Measurements from ENCODE around the gene CTNND2. TPM values are rescaled to one million over a fixed set of nuclear protein-coding genes. Genes with fewer than 3 reads are reported as not detected.

The CTNND2 gene
- total RNA-seq, 1 experiment from 2014 or later = 7.0 TPM

DNA sequence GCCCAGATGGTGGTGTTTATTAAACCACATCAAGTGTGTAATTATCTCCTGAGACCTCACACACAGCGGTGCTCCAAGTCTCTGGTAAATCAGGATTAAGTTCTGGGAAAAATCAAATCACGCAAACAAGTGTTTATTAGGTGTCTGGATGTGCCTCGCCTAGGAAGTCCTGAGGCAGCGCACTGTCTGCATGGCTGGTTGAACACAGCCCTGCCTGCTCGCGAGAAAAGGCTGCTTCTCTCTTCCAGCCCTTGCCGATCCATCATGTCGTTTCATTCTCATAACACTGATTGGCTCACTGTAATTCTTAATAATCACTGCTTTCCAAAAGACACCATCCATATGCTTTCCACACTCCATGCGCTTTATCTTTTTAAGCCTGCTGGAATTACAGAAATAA, 913.6 kb downstream of the CTNND2 start:
- H3K23me2 ChIP-seq (ENCODE audit: insufficient read length, low read depth, low read length, poor library complexity, severe bottlenecking) = no peaks in the 10 kb centered on the region
- H3T11ph ChIP-seq (ENCODE audit: low read length) = no peak overlapping the region
- no peak for TF ChIP-seq CTCF (conservative IDR thresholded peaks at IDR 0.05)
- H3K36me3 Mint-ChIP-seq (ENCODE audit: insufficient read depth in 1 of 3, low read depth in 3 of 3) = 0 out of 7 replicates have a peak, but pooled peaks cover 0 to 6% (median 0%) of the 10 kb centered on the region in 3 experiments
- H4K20me1 ChIP-seq (ENCODE audit: control insufficient read depth, insufficient read depth, insufficient read length) = no peaks in the 10 kb centered on the region
- no peak overlapping the region for H4K5ac ChIP-seq (ENCODE audit: insufficient read length, low read depth, low read length)
- no peaks in the 10 kb centered on the region for H3K9me3 ChIP-seq (ENCODE audit: control insufficient read depth, low read depth, low read length)
- H3K9ac ChIP-seq (ENCODE audit: extremely low read depth, insufficient read length, low read length) = no peak overlapping the region
- no peaks in the 10 kb centered on the region for H3K79me1 ChIP-seq (ENCODE audit: insufficient read depth, low read depth, low read length, poor library complexity, severe bottlenecking)
- peaks cover 0 to 2% of the 10 kb centered on the region in 2 experiments; a peak in 2 of 5 replicates for H3K9me3 Mint-ChIP-seq
- no peak overlapping the region for H4K91ac ChIP-seq (ENCODE audit: insufficient read length, low read depth, low read length)
- no peak overlapping the region for H3K27ac ChIP-seq (ENCODE audit: insufficient read length, low read depth, low read length)
- no peak overlapping the region for H2AK5ac ChIP-seq (ENCODE audit: insufficient read length, low read length)
- no peak overlapping the region for H3K4me2 ChIP-seq (ENCODE audit: insufficient read depth, insufficient read length, low read length)
- no peak overlapping the region for H4K8ac ChIP-seq (replicated peaks; ENCODE audit: insufficient read length, low read depth, low read length)
- no peaks in the 10 kb centered on the region for H3K79me2 ChIP-seq (ENCODE audit: insufficient read depth, low read length)
- no CpG with 5 or more reads among the region's 9 CpGs for WGBS (ENCODE audit: extremely low coverage, insufficient read length, low lambda C conversion rate)
- no peak overlapping the region for H3K56ac ChIP-seq (ENCODE audit: insufficient read length, low read depth, low read length)
- DNase-seq = no peak
- no peak overlapping the region for H2AFZ ChIP-seq (ENCODE audit: low read length)
- peaks cover 33% of the 10 kb centered on the region for H3K27me3 Mint-ChIP-seq (ENCODE audit: low read depth)
- no peak overlapping the region for H3K27ac Mint-ChIP-seq
- no peak overlapping the region for H2BK12ac ChIP-seq (ENCODE audit: insufficient read length, low read depth, low read length)
- no peaks in the 10 kb centered on the region for H3K27me3 ChIP-seq (ENCODE audit: insufficient read depth, low read length)
- H3K4me3 Mint-ChIP-seq = no peak overlapping the region
- H3K14ac ChIP-seq (ENCODE audit: insufficient read depth, low read length) = no peak overlapping the region
- no peak overlapping the region for H2BK20ac ChIP-seq (ENCODE audit: low read depth, low read length, poor library complexity, severe bottlenecking)
- H2BK15ac ChIP-seq (ENCODE audit: low read depth, low read length) = no peak overlapping the region
- H2BK120ac ChIP-seq (ENCODE audit: low read depth, low read length, poor library complexity, severe bottlenecking) = no peak overlapping the region
- H3K4ac ChIP-seq (ENCODE audit: low read depth, low read length) = no peak overlapping the region
- H3K23ac ChIP-seq (ENCODE audit: insufficient read length, low read depth, low read length) = no peak overlapping the region
- no peaks in the 10 kb centered on the region; the same call in 1 of the 2 replicates for H3K4me1 ChIP-seq (ENCODE audit: insufficient read depth, low read length)
- no peak overlapping the region for H3K18ac ChIP-seq (ENCODE audit: insufficient read length, low read depth, low read length)
- H3K4me1 Mint-ChIP-seq = peaks cover 12 to 29% of the 10 kb centered on the region in 2 experiments
- H2BK5ac ChIP-seq (ENCODE audit: insufficient read length, low read length) = no peak overlapping the region
